HepG2 (cell line): ENCODE measurements around the gene CISD2. TPM values are rescaled to one million over a fixed set of nuclear protein-coding genes. Genes with fewer than 3 reads are reported as not detected.
A peak's percentile ranks its signal among the peaks of the same experiment; 100 is the strongest.

Source experiments
- AKAP8 ChIP-seq: sonication (generic); formaldehyde crosslinking; IDR thresholded peaks from 2 replicates; pipeline ENCODE4 v1.5.1; 2020; ENCODE audit warnings: mild to moderate bottlenecking, missing genetic modification reagents
- CAMTA2 ChIP-seq: sonication (generic); formaldehyde crosslinking; IDR thresholded peaks from 2 replicates; pipeline ENCODE4 v1.4.0; 2020; ENCODE audit warnings: mild to moderate bottlenecking, missing genetic modification reagents, borderline replicate concordance
- CBFB ChIP-seq: sonication (generic); formaldehyde crosslinking; IDR thresholded peaks from 2 replicates; pipeline ENCODE4 v1.4.0; 2020; ENCODE audit warnings: missing genetic modification reagents
- CREM ChIP-seq, 2 experiments: sonication (generic) in 1 of 2; formaldehyde crosslinking in 1 of 2; IDR thresholded peaks; 2 replicates each; pipeline versions ENCODE4 v1.4.0 to v1.6.1; 2016 to 2020; ENCODE audit warnings: antibody characterized with exemption in 1 of 2, mild to moderate bottlenecking in 1 of 2, missing genetic modification reagents in 1 of 2
- HMG20A ChIP-seq: IDR thresholded peaks from 2 replicates; pipeline ENCODE4 v1.6.1; 2016; ENCODE audit warnings: borderline replicate concordance
- IRF2 ChIP-seq: IDR thresholded peaks from 2 replicates; pipeline ENCODE4 v1.6.1; 2018; ENCODE audit warnings: missing genetic modification reagents, missing compliant biosample characterization
- MIER2 ChIP-seq: IDR thresholded peaks from 2 replicates; pipeline ENCODE4 v1.6.1; 2016; ENCODE audit warnings: missing biosample characterization, missing genetic modification reagents
- MXI1 ChIP-seq: IDR thresholded peaks from 3 replicates; pipeline ENCODE4 v1.6.1; 2012; ENCODE audit warnings: low read depth, low read length, inconsistent platforms, borderline replicate concordance
- RFX3 ChIP-seq: IDR thresholded peaks from 2 replicates; pipeline ENCODE4 v1.6.1; 2016; ENCODE audit warnings: missing biosample characterization, missing genetic modification reagents
- SATB2 ChIP-seq: sonication (generic); formaldehyde crosslinking; IDR thresholded peaks from 2 replicates; pipeline ENCODE4 v1.5.0; 2020; ENCODE audit warnings: missing genetic modification reagents
- SKI ChIP-seq: fragments of 450-650 bp; IDR thresholded peaks from one replicate; pipeline ENCODE4 v1.6.1; 2018; ENCODE audit warnings: mild to moderate bottlenecking; ENCODE audit not compliant: partially characterized antibody
- SRY ChIP-seq: sonication (generic); formaldehyde crosslinking; IDR thresholded peaks from 2 replicates; pipeline ENCODE4 v1.8.0; 2022; ENCODE audit warnings: mild to moderate bottlenecking, missing genetic modification reagents
- TBL1XR1 ChIP-seq: fragments of 150-350 bp; IDR thresholded peaks from 2 replicates; pipeline ENCODE4 v1.6.1; 2014; ENCODE audit warnings: borderline replicate concordance, low read length; ENCODE audit not compliant: partially characterized antibody
- THAP11 ChIP-seq: IDR thresholded peaks from 2 replicates; pipeline ENCODE4 v1.6.1; 2016; ENCODE audit warnings: missing biosample characterization, missing genetic modification reagents
- ZNF143 ChIP-seq: sonication (generic); formaldehyde crosslinking; IDR thresholded peaks from 2 replicates; pipeline ENCODE4 v1.4.0; 2020; ENCODE audit warnings: missing genetic modification reagents
- ZNF234 ChIP-seq: sonication (generic); formaldehyde crosslinking; conservative IDR thresholded peaks from 2 replicates; pipeline ENCODE4 v1.5.1; 2020; ENCODE audit warnings: mild to moderate bottlenecking, missing genetic modification reagents
- ZNF44 ChIP-seq: sonication (generic); formaldehyde crosslinking; IDR thresholded peaks from 2 replicates; pipeline ENCODE4 v1.5.1; 2020; ENCODE audit warnings: mild to moderate bottlenecking, missing genetic modification reagents
- ZNF564 ChIP-seq: sonication (generic); formaldehyde crosslinking; IDR thresholded peaks from 2 replicates; pipeline ENCODE4 v1.8.1; 2023; ENCODE audit warnings: mild to moderate bottlenecking, missing genetic modification reagents
- ZNF605 ChIP-seq: sonication (generic); formaldehyde crosslinking; IDR thresholded peaks from 2 replicates; pipeline ENCODE4 v1.8.0; 2022; ENCODE audit warnings: mild to moderate bottlenecking, missing genetic modification reagents
- ZNF709 ChIP-seq: sonication (generic); formaldehyde crosslinking; IDR thresholded peaks from 2 replicates; pipeline ENCODE4 v1.5.0; 2020; ENCODE audit warnings: mild to moderate bottlenecking, missing genetic modification reagents
- ZNF790 ChIP-seq: sonication (generic); formaldehyde crosslinking; IDR thresholded peaks from 2 replicates; pipeline ENCODE4 v1.8.0; 2022; ENCODE audit warnings: missing genetic modification reagents, mild to moderate bottlenecking, borderline replicate concordance
- ZNF878 ChIP-seq: sonication (generic); formaldehyde crosslinking; IDR thresholded peaks from 2 replicates; pipeline ENCODE4 v1.8.1; 2023; ENCODE audit warnings: mild to moderate bottlenecking, missing genetic modification reagents, moderate library complexity
- ZSCAN9 ChIP-seq: IDR thresholded peaks from 2 replicates; pipeline ENCODE4 v1.6.1; 2016; ENCODE audit warnings: borderline replicate concordance
- polyA plus RNA-seq, 8 experiments: library from polyadenylated mRNA; depleted of rRNA in 3 of 8; stranded (reverse) in 7 of 8; unstranded in 1 of 8; fragments of >200 nt; fragmentation: Illumina TruSeq in 4 of 8; extraction: Trizol in 4 of 8; gene quantifications; 2 replicates each; pipeline versions ENCODE4 v1.2.1 to v1.2.3, GENCODE V29; 2011 to 2016; ENCODE audit warnings: low read depth in 4 of 8, missing spikeins in 1 of 8, mixed read lengths in 1 of 8; ENCODE audit not compliant: insufficient read depth in 1 of 8
- total RNA-seq, 5 experiments: library from RNA; depleted of rRNA; stranded (reverse); fragments of >200 nt; fragmentation: Illumina TruSeq; extraction: Trizol; gene quantifications; 2 replicates each; pipeline ENCODE4 v1.2.3, GENCODE V29; 2016; ENCODE audit warnings: low read depth in 1 of 5
- TF ChIP-seq, protein P1 (sequence below), 2 experiments: sonication (generic) in 1 of 2; formaldehyde crosslinking in 1 of 2; IDR thresholded peaks; 2 replicates each; pipeline versions ENCODE4 v1.5.1 to v1.6.1; 2011 to 2020; ENCODE audit warnings: borderline replicate concordance in 1 of 2, low read depth in 1 of 2, low read length in 1 of 2, mild to moderate bottlenecking in 1 of 2, missing genetic modification reagents in 1 of 2, moderate library complexity in 1 of 2
- TF ChIP-seq, protein P2 (sequence below): conservative IDR thresholded peaks from 2 replicates; pipeline ENCODE4 v1.6.1; 2018; ENCODE audit warnings: missing genetic modification reagents

The CISD2 gene
- total and polyA plus RNA-seq, 2 of the 13 experiments (the other 11 are each of a cell fraction or from before 2014, with no cell fraction given): 24.5 to 37.7 TPM

- no peak for TF ChIP-seq ZNF790
- peak; percentile 2 for TF ChIP-seq SKI
- peak; percentile 71; the same call in 1 of the 2 replicates for TF ChIP-seq ZNF709 (CRISPR knock-in tag)
- peak; percentile 23; the same call in 1 of the 2 replicates for TF ChIP-seq RFX3 (CRISPR knock-in tag)
- peak; percentile 23; the same call in 1 of the 2 replicates for TF ChIP-seq HMG20A (CRISPR knock-in tag)
- no peak for TF ChIP-seq AKAP8 (CRISPR knock-in tag)
- 0 out of 2 replicates have a peak, but pooled peaks have one; percentile 59 for TF ChIP-seq ZNF564 (CRISPR knock-in tag)
- peak; percentile 51 for TF ChIP-seq TBL1XR1
- no peak; the same call in 1 of the 2 replicates for TF ChIP-seq IRF2 (CRISPR knock-in tag)
- TF ChIP-seq ZNF605 (CRISPR knock-in tag): peak; percentile 47; the same call in 1 of the 2 replicates
- peak; percentile 63; the same call in 1 of the 3 replicates for TF ChIP-seq MXI1
- 0 out of 2 replicates have a peak, but pooled peaks have one; percentile 73 for TF ChIP-seq SRY (CRISPR knock-in tag)
- TF ChIP-seq, protein P1, sequence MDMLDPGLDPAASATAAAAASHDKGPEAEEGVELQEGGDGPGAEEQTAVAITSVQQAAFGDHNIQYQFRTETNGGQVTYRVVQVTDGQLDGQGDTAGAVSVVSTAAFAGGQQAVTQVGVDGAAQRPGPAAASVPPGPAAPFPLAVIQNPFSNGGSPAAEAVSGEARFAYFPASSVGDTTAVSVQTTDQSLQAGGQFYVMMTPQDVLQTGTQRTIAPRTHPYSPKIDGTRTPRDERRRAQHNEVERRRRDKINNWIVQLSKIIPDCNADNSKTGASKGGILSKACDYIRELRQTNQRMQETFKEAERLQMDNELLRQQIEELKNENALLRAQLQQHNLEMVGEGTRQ (IDR thresholded peaks at IDR 0.05; ENCODE audit: low read depth, low read length): peak; percentile 17; the same call in 1 of the 2 replicates
- TF ChIP-seq, protein P1 (CRISPR knock-in tag; IDR thresholded peaks at IDR 0.05; ENCODE audit: borderline replicate concordance): no peak
- TF ChIP-seq CAMTA2 (CRISPR knock-in tag): 0 out of 2 replicates have a peak, but pooled peaks have one; percentile 65
- TF ChIP-seq, protein P2, sequence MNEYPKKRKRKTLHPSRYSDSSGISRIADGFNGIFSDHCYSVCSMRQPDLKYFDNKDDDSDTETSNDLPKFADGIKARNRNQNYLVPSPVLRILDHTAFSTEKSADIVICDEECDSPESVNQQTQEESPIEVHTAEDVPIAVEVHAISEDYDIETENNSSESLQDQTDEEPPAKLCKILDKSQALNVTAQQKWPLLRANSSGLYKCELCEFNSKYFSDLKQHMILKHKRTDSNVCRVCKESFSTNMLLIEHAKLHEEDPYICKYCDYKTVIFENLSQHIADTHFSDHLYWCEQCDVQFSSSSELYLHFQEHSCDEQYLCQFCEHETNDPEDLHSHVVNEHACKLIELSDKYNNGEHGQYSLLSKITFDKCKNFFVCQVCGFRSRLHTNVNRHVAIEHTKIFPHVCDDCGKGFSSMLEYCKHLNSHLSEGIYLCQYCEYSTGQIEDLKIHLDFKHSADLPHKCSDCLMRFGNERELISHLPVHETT (CRISPR knock-in tag): no peak; the same call in 1 of the 2 replicates
- peak; percentile 15; the same call in 1 of the 2 replicates for TF ChIP-seq ZSCAN9 (CRISPR knock-in tag)
- peak; percentile 77 for TF ChIP-seq CREM (IDR thresholded peaks at IDR 0.05)
- no peak for TF ChIP-seq CREM (CRISPR knock-in tag; IDR thresholded peaks at IDR 0.05)
- peak; percentile 62 for TF ChIP-seq ZNF143 (CRISPR knock-in tag)
- 0 out of 2 replicates have a peak, but pooled peaks have one; percentile 18 for TF ChIP-seq CBFB (CRISPR knock-in tag)
- peak; percentile 83; the same call in 1 of the 2 replicates for TF ChIP-seq ZNF878
- peak; percentile 85 for TF ChIP-seq THAP11 (CRISPR knock-in tag)
- no peak for TF ChIP-seq MIER2 (CRISPR knock-in tag)
- peak; percentile 34; the same call in 1 of the 2 replicates for TF ChIP-seq ZNF234 (CRISPR knock-in tag)
- no peak for TF ChIP-seq ZNF44 (CRISPR knock-in tag)
- no peak for TF ChIP-seq SATB2
These were observed 40.9 kb upstream of the CISD2 start (continued) for GRCh38 chr4:102827674-102828496.
